DND-41 (cell line): ENCODE measurements around the gene ADAM10.

Source experiments
- ATAC-seq: fragments of 200-7000 bp; cut with Tn5 transposase; 3 replicates; pipeline ENCODE4 v1.9.1; 2021; ENCODE audit warnings: low read depth; ENCODE audit not compliant: insufficient read depth
- DNase-seq: peaks from one replicate; pipeline ENCODE4 v3.0.0-alpha.2; 2020
- H2AFZ ChIP-seq: 2 replicates; pipeline ENCODE4 v1.6.0; 2012; ENCODE audit warnings: low read depth, low read length
- H3K27ac ChIP-seq: 2 replicates; pipeline ENCODE4 v1.5.1; 2012; ENCODE audit warnings: low read length, inconsistent platforms
- H3K27me3 ChIP-seq: fragments of 200-600 bp; sonication (generic); 2 replicates; pipeline ENCODE4 v1.6.0; 2012; ENCODE audit warnings: low read length, mild to moderate bottlenecking, inconsistent platforms; ENCODE audit not compliant: insufficient read depth, poor library complexity
- H3K36me3 ChIP-seq: 2 replicates; pipeline ENCODE4 v1.5.1; 2012; ENCODE audit warnings: low read length, inconsistent platforms; ENCODE audit not compliant: insufficient read depth
- H3K4me1 ChIP-seq: 2 replicates; pipeline ENCODE4 v1.5.1; 2012; ENCODE audit warnings: mild to moderate bottlenecking, low read length; ENCODE audit not compliant: insufficient read depth
- H3K4me2 ChIP-seq: 2 replicates; pipeline ENCODE4 v1.6.0; 2012; ENCODE audit warnings: mild to moderate bottlenecking, moderate library complexity, low read length, inconsistent platforms; ENCODE audit not compliant: insufficient read depth
- H3K4me3 ChIP-seq, 2 experiments: fragments of 200-600 bp in 1 of 2; shearing (Covaris generic) in 1 of 2; 2 replicates each; pipeline ENCODE4 v1.5.1; 2012 to 2016; ENCODE audit warnings: inconsistent platforms in 2 of 2, low read length in 2 of 2, mild to moderate bottlenecking in 2 of 2, low read depth in 1 of 2, moderate library complexity in 1 of 2
- H3K79me2 ChIP-seq: 2 replicates; pipeline ENCODE4 v1.6.0; 2012; ENCODE audit warnings: low read length, inconsistent platforms; ENCODE audit not compliant: insufficient read depth
- H3K9ac ChIP-seq: 2 replicates; pipeline ENCODE4 v1.6.0; 2012; ENCODE audit warnings: low read depth, mild to moderate bottlenecking, inconsistent platforms, low read length, moderate library complexity
- H3K9me3 ChIP-seq: 2 replicates; pipeline ENCODE4 v1.5.1; 2012; ENCODE audit warnings: low read length, moderate library complexity, mild to moderate bottlenecking, inconsistent platforms; ENCODE audit not compliant: insufficient read depth, severe bottlenecking
- H4K20me1 ChIP-seq: 2 replicates; pipeline ENCODE4 v1.6.0; 2012; ENCODE audit warnings: low read length; ENCODE audit not compliant: insufficient read depth
- EZH2 ChIP-seq: IDR thresholded peaks from 3 replicates; pipeline ENCODE4 v1.6.1; 2012; ENCODE audit warnings: borderline replicate concordance, low read depth, mild to moderate bottlenecking, moderate library complexity, low read length, inconsistent platforms; ENCODE audit not compliant: severe bottlenecking
- TF ChIP-seq, protein P1 (sequence below): IDR thresholded peaks from 2 replicates; pipeline ENCODE4 v1.5.1; 2012; ENCODE audit warnings: borderline replicate concordance, low read length, moderate library complexity, mild to moderate bottlenecking; ENCODE audit not compliant: poor library complexity, severe bottlenecking; ENCODE audit errors: extremely low read depth

Gene ADAM10

GRCh38 chr15:58546066-58546591, 203.4 kb downstream of the ADAM10 start:
- H3K27ac ChIP-seq = 0 out of 2 replicates have a peak overlapping the region, but pooled peaks have one; percentile 33
- no peak overlapping the region for H3K4me2 ChIP-seq
- no peak for ATAC-seq

DNA sequence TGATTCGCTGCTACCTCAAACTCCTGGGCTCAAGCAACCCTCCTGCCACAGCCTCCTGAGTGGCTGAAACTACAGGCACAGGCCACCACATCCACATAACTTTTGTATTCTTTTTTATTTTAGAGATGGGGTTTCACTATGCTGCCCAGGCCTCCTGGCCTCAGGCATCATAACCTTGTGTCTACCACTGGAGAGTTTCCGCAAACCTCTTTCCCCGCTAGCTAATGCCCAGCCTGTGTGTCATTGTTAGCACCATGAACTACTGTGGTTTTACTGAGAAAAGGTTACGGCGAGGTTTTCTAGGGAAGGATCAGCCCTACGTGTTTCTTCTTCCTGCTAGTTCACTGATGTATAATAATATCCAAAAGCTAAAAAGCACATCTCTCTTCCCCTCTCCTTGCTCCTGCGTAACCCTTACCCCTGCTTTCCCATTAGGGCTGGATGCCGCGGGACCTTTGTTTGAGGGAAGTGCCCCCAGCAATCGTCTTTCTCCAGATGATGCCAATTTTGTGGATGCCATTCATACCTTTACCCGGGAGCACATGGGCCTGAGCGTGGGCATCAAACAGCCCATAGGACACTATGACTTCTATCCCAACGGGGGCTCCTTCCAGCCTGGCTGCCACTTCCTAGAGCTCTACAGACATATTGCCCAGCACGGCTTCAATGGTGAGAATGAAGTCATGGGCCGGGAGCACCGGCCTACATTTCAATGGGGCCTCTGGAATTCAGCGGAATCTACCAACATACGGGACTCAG, 204.0 kb downstream of the ADAM10 start:
- no peak for TF ChIP-seq EZH2
- TF ChIP-seq, protein P1, sequence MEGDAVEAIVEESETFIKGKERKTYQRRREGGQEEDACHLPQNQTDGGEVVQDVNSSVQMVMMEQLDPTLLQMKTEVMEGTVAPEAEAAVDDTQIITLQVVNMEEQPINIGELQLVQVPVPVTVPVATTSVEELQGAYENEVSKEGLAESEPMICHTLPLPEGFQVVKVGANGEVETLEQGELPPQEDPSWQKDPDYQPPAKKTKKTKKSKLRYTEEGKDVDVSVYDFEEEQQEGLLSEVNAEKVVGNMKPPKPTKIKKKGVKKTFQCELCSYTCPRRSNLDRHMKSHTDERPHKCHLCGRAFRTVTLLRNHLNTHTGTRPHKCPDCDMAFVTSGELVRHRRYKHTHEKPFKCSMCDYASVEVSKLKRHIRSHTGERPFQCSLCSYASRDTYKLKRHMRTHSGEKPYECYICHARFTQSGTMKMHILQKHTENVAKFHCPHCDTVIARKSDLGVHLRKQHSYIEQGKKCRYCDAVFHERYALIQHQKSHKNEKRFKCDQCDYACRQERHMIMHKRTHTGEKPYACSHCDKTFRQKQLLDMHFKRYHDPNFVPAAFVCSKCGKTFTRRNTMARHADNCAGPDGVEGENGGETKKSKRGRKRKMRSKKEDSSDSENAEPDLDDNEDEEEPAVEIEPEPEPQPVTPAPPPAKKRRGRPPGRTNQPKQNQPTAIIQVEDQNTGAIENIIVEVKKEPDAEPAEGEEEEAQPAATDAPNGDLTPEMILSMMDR = no peak
- no peaks in the 10 kb centered on the region for H3K36me3 ChIP-seq
- H3K9ac ChIP-seq = no peak overlapping the region
- H3K9me3 ChIP-seq = no peaks in the 10 kb centered on the region
- H3K4me3 ChIP-seq = no peak overlapping the region
- DNase-seq (peak; percentile 78), ATAC-seq (peak; percentile 91)
- no peaks in the 10 kb centered on the region for H3K27me3 ChIP-seq
- H3K4me1 ChIP-seq = peaks cover 21% of the 10 kb centered on the region
- no peaks in the 10 kb centered on the region for H3K79me2 ChIP-seq
- no peak overlapping the region for H3K4me2 ChIP-seq
- H2AFZ ChIP-seq = no peak overlapping the region
- H3K27ac ChIP-seq = no peak overlapping the region
- H4K20me1 ChIP-seq = no peaks in the 10 kb centered on the region

More at GRCh38 chr15:58546066-58546591, 203.4 kb downstream of the ADAM10 start:
- Histone ChIP-seq H3K4me3 (no peak overlapping the region), H3K27me3 (no peaks in the 10 kb centered on the region), H3K9me3 (no peaks in the 10 kb centered on the region), H3K79me2 (no peaks in the 10 kb centered on the region), H4K20me1 (no peaks in the 10 kb centered on the region), H3K9ac (no peak overlapping the region), H2AFZ (no peak overlapping the region), H3K4me1 (peaks cover 24% of the 10 kb centered on the region), H3K36me3 (no peaks in the 10 kb centered on the region)
- TF ChIP-seq, protein P1 = no peak
- TF ChIP-seq EZH2 = no peak
- no peak for DNase-seq

DNA sequence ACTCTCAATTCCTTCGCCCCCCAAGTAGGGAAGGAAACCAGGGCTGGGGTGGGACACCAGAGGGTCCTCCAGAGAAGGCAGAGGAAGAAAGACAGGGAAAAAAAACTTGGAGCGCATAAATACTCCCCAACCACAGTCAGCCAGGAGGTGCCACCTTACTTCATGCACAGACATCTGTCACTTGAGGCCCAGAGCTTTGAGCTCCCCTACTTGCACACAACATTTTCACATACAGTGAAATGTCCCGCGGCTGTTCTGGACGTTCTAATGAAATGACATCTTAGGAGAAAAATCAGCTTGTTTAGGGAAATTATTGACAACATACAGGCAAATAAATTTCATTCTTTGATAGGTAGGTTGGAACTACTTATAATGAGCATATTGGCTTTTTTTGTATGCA, 204.8 kb downstream of the ADAM10 start:
- ATAC-seq (peak; percentile 27; the same call in 1 of the 3 replicates), DNase-seq (no peak)
- Histone ChIP-seq H3K27ac (no peak overlapping the region), H3K4me1 (peaks cover 21% of the 10 kb centered on the region), H3K36me3 (no peaks in the 10 kb centered on the region), H4K20me1 (no peaks in the 10 kb centered on the region), H3K4me3 (no peak overlapping the region), H3K79me2 (no peaks in the 10 kb centered on the region), H2AFZ (no peak overlapping the region), H3K9ac (no peak overlapping the region), H3K27me3 (no peaks in the 10 kb centered on the region), H3K4me2 (no peak overlapping the region), H3K9me3 (no peaks in the 10 kb centered on the region)
- TF ChIP-seq, protein P1 = no peak
- TF ChIP-seq EZH2 = no peak
